GM18505 (cell line): ENCODE measurements around the gene WDR83.
A peak's percentile ranks its signal among the peaks of the same experiment; 100 is the strongest.
"Not testable (repeated sequence)": the region's sequence is repeated elsewhere in the genome, so short reads cannot be mapped to it uniquely, and the experiment has no call there.

Source experiments
- ATAC-seq: cut with Tn5 transposase; IDR thresholded peaks from one replicate; pipeline ENCODE4 v1.9.1; 2021; ENCODE audit not compliant: unreplicated experiment
- POLR2A ChIP-seq: IDR thresholded peaks from 4 replicates; pipeline ENCODE4 v1.6.1; 2011; ENCODE audit warnings: borderline replicate concordance; ENCODE audit not compliant: insufficient read depth, insufficient read length; ENCODE audit errors: extremely low read depth

WDR83 gene

GRCh38 chr19:12667731-12668302, 1.2 kb downstream of the WDR83 start:
- no peak for TF ChIP-seq POLR2A

DNA sequence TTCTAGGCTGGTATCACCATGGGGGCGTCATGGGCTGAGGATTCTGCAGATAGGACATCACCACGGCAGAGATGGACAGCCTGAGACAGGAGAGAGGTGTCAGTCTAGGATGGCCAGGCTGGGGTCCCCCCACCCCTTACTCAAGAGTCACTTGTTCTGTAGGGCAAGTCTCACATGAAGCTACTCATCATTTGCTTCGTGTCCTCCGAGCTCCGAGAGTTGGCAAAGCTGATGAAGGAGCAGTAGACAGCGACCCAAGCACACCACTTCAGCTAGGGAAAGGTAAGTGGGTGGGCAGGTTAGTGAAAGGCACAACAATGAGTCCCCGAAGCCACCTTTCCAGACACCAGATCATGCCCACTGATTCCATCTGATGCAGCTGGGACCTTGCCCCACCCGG, 1.7 kb downstream of the WDR83 start:
- TF ChIP-seq POLR2A: no peak
- no peak for ATAC-seq

More at GRCh38 chr19:12667731-12668302, 1.2 kb downstream of the WDR83 start:
- ATAC-seq: no peak

GRCh38 chr19:12668932-12669269, 2.3 kb downstream of the WDR83 start:
- TF ChIP-seq POLR2A: no peak
- no peak for ATAC-seq

- peak; percentile 78 for TF ChIP-seq POLR2A
- ATAC-seq: no peak
Observed at GRCh38 chr19:12669270-12670158, 2.9 kb downstream of the WDR83 start.

DNA sequence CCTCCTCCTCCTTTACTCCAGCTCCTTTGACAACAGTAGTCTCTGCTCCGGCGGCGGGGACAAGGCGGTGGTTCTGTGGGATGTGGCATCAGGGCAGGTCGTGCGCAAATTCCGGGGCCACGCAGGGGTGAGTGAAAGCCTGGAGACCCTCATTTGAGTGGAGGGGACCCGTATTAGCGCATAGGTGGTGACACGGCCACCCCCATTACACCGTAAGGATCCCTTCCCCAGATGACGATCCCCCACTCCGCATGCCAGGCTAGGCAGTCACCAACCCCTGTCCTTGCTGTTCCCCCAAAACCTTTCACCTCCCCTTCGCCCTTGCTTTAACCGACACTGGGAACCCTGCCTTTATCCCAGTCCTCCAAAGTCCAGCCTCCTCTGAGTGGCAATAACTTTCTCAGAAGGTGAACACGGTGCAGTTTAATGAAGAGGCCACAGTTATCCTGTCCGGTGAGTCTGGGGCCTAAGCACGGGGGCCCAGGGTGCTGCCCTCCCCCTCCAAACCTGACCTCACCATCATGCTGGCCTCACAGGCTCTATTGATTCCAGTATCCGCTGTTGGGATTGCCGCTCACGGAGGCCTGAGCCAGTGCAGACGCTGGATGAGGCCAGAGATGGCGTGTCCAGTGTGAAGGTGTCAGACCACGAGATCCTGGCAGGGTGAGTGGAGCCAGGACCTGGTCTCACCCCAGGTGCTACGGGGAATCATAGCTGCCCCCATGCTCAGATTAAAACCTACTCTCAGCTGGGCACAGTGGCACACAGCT, 3.7 kb downstream of the WDR83 start:
- ATAC-seq: no peak

GRCh38 chr19:12672744-12673143, 6.1 kb downstream of the WDR83 start:
- no peak for ATAC-seq
- TF ChIP-seq POLR2A: no peak

More for the DNA sequence above, 3.7 kb downstream of the WDR83 start:
- TF ChIP-seq POLR2A: peak; percentile 19

DNA sequence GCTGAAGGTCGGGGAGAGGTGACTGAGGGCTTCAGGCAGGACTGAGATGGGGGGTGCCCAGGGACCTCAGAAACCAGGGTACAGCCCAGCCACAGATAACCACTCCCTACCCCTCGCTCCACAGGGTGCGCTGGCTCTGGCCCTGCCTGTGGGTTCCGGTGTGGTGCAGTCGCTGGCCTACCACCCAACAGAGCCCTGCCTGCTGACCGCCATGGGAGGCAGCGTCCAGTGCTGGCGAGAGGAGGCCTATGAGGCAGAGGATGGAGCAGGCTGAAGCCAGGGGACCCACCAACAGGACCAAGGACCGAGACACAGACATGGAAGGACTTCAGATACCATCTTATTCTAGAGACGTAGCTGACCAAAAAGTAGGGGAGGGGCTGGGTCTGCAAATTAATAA, 8.8 kb downstream of the WDR83 start:
- peak; percentile 8 for TF ChIP-seq POLR2A
- no peak for ATAC-seq

DNA sequence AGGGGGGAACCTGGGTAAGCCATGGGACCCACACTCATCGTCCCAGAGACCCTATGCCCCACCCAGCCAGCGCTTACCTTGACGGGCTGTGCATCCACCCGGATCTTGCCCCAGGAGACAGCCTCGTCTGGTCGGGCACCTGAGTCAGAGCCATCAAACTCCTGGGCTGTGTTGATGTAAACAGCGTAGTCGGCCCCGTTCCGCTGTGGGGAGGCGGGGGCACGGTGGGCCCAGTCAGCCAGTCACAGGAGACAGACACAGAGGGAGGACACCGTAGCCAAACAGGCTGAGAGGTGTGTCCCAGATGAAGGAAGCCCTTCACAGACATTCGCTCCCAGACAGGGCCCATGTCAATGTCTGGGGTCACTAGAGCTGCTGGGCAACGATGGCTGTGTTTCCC, 9.3 kb downstream of the WDR83 start:
- no peak for TF ChIP-seq POLR2A
- no peak for ATAC-seq

GRCh38 chr19:12676384-12676792, 9.8 kb downstream of the WDR83 start:
- no peak for TF ChIP-seq POLR2A
- no peak for ATAC-seq

- TF ChIP-seq POLR2A: no peak
- ATAC-seq: no peak
Observed at GRCh38 chr19:12676928-12677327, 10.3 kb downstream of the WDR83 start.

GRCh38 chr19:12678039-12678438, 11.4 kb downstream of the WDR83 start:
- ATAC-seq: not testable (repeated sequence)

GRCh38 chr19:12680034-12680433, 13.4 kb downstream of the WDR83 start:
- no peak for ATAC-seq
- no peak for TF ChIP-seq POLR2A

GRCh38 chr19:12681074-12681987, 14.7 kb downstream of the WDR83 start, which contains the start of gene DHPS:
DHPS (minus strand) TSS chr19:12681880; CDS start chr19:12681766, 114 bp downstream.
- peak; percentile 75 for TF ChIP-seq POLR2A
- ATAC-seq: peak; percentile 61

GRCh38 chr19:12685831-12686230, 19.2 kb downstream of the WDR83 start:
- TF ChIP-seq POLR2A: no peak
- ATAC-seq: no peak
